Right cardiac atrium (tissue), 5 donors: ENCODE data around the gene ADGRV1. TPM values are rescaled to one million over a fixed set of nuclear protein-coding genes. Genes with fewer than 3 reads are reported as not detected.
"Not testable (repeated sequence)": the region's sequence is repeated elsewhere in the genome, so short reads cannot be mapped to it uniquely, and the experiment has no call there.

Source experiments
- ATAC-seq, 2 donors: fragments of 200-7000 bp; cut with Tn5 transposase; one replicate each; pipeline versions ENCODE4 v1.8.0 to v1.9.1; 2020; ENCODE audit warnings: moderate library complexity in 2 of 2, mild to moderate bottlenecking in 1 of 2
- DNase-seq, 3 donors: peaks; one replicate each; pipeline ENCODE4 v3.0.0-alpha.2; 2020
- H3K27ac ChIP-seq: one replicate; pipeline ENCODE4 v1.5.1; 2013; ENCODE audit warnings: mild to moderate bottlenecking, low read length, control low read depth, moderate library complexity
- H3K27me3 ChIP-seq: one replicate; pipeline ENCODE4 v1.6.1; 2013; ENCODE audit not compliant: control insufficient read depth, insufficient read depth
- H3K4me1 ChIP-seq: one replicate; pipeline ENCODE4 v1.6.1; 2013; ENCODE audit warnings: low read length; ENCODE audit not compliant: control insufficient read depth, insufficient read depth
- H3K4me3 ChIP-seq: one replicate; pipeline ENCODE4 v1.5.1; 2013; ENCODE audit warnings: low read length, control low read depth
- H3K9me3 ChIP-seq: one replicate; pipeline ENCODE4 v1.6.1; 2013; ENCODE audit warnings: low read length; ENCODE audit not compliant: control insufficient read depth
- WGBS: extraction: QIAGEN DNeasy Blood & Tissue Kit; methylation state at CpG from one replicate; pipeline ENCODE4 v1.1.7; 2013; 5-methylcytosine and 5-hydroxymethylcytosine counted together
- intact Hi-C, 4 donors: fragments of 100-400 bp; cut with DNase I; formaldehyde crosslinking; loops; one replicate each; pipeline versions ENCODE4 v1.11.0 to v1.14.0; 2022 to 2023
- polyA plus RNA-seq: library from polyadenylated mRNA; stranded (reverse); fragments of 200-250 nt; gene quantifications from one replicate; pipeline ENCODE4 v1.2.3, GENCODE V29; 2013
- total RNA-seq, 4 donors: library from RNA; stranded (reverse); fragmentation: NEBNext Ultra II Directional; extraction: Animal tissue kit (Norgen Biotek cat#: 25700); gene quantifications; one replicate each; pipeline ENCODE4 v1.2.1, GENCODE V29; 2021
- donor health status: healthy with polysubstance abuse.
- donor health status: DM: no; HTN: yes; CAD: no.
- donor health status: DM: no; HTN: no; CAD: no.
- donor health status: DM: no; HTN: yes; CAD: no; lungs with severe emphysema.
- donor health status: DM: yes; HTN: yes; CAD: no.

The ADGRV1 gene
- total and polyA plus RNA-seq, 5 donors = 0.05 to 1.1 (median 0.37) TPM

GRCh38 chr5:90967443-90967842 is 408.8 kb downstream of the ADGRV1 start:
- DNase-seq (no peak), ATAC-seq (no peak)
- Histone ChIP-seq H3K27me3 (no peaks in the 10 kb centered on the region), H3K4me3 (no peak overlapping the region), H3K4me1 (no peaks in the 10 kb centered on the region), H3K27ac (no peak overlapping the region), H3K9me3 (no peaks in the 10 kb centered on the region)
- intact Hi-C loops = no loop called here
- WGBS = 45% methylated on average over 2 of the region's 2 CpGs

GRCh38 chr5:90967851-90968250 is 409.3 kb downstream of the ADGRV1 start:
- no peaks in the 10 kb centered on the region for H3K27me3 ChIP-seq
- intact Hi-C loops = no loop called here
- H3K4me1 ChIP-seq = no peaks in the 10 kb centered on the region
- WGBS = 62% methylated on average over 4 of the region's 4 CpGs
- H3K9me3 ChIP-seq = no peaks in the 10 kb centered on the region
- no peak overlapping the region for H3K27ac ChIP-seq
- no peak for DNase-seq
- ATAC-seq = no peak
- H3K4me3 ChIP-seq = no peak overlapping the region

- Histone ChIP-seq H3K9me3 (no peaks in the 10 kb centered on the region), H3K27ac (no peak overlapping the region), H3K4me1 (no peaks in the 10 kb centered on the region), H3K27me3 (no peaks in the 10 kb centered on the region), H3K4me3 (no peak overlapping the region)
- intact Hi-C loops = no loop called here
- no peak for ATAC-seq
- DNase-seq = no peak
These were observed 409.7 kb downstream of the ADGRV1 start for GRCh38 chr5:90968319-90968718.

- DNase-seq, intact Hi-C loops, H3K4me1 ChIP-seq, H3K27me3 ChIP-seq, ATAC-seq, H3K9me3 ChIP-seq, H3K27ac ChIP-seq, H3K4me3 ChIP-seq: not testable (repeated sequence)
- 93% methylated on average over 11 of the region's 11 CpGs for WGBS
These were observed 411.3 kb downstream of the ADGRV1 start for GRCh38 chr5:90969945-90970344.

GRCh38 chr5:90981177-90981576 is 422.6 kb downstream of the ADGRV1 start:
- 90% methylated on average over 5 of the region's 5 CpGs for WGBS
- Histone ChIP-seq H3K4me3 (no peak overlapping the region), H3K27me3 (no peaks in the 10 kb centered on the region), H3K27ac (no peak overlapping the region), H3K4me1 (no peaks in the 10 kb centered on the region), H3K9me3 (no peaks in the 10 kb centered on the region)
- intact Hi-C loops = no loop called here
- no peak for ATAC-seq
- DNase-seq = no peak

GRCh38 chr5:90981821-90982220 is 423.2 kb downstream of the ADGRV1 start:
- WGBS = 95% methylated on average over 1 of the region's 1 CpG
- H3K9me3 ChIP-seq = no peaks in the 10 kb centered on the region
- no peak overlapping the region for H3K4me3 ChIP-seq
- no peaks in the 10 kb centered on the region for H3K4me1 ChIP-seq
- intact Hi-C loops = no loop called here
- no peak overlapping the region for H3K27ac ChIP-seq
- no peaks in the 10 kb centered on the region for H3K27me3 ChIP-seq
- ATAC-seq (no peak), DNase-seq (no peak)

- Histone ChIP-seq H3K4me1 (no peaks in the 10 kb centered on the region), H3K27me3 (no peaks in the 10 kb centered on the region), H3K4me3 (no peak overlapping the region), H3K9me3 (no peaks in the 10 kb centered on the region), H3K27ac (no peak overlapping the region)
- intact Hi-C loops = no loop called here
- DNase-seq (no peak), ATAC-seq (peak; percentile 59 to 72)
- 65% methylated on average over 4 of the region's 4 CpGs for WGBS
These were observed 424.0 kb downstream of the ADGRV1 start for GRCh38 chr5:90982576-90982975.

GRCh38 chr5:90983148-90983547 is 424.6 kb downstream of the ADGRV1 start:
- 58% methylated on average over 3 of the region's 3 CpGs for WGBS
- ATAC-seq (peak; percentile 68 to 87), DNase-seq (peak in 1 of 3 donors; percentile 24)
- Histone ChIP-seq H3K9me3 (no peaks in the 10 kb centered on the region), H3K27ac (no peak overlapping the region), H3K27me3 (no peaks in the 10 kb centered on the region), H3K4me3 (no peak overlapping the region), H3K4me1 (no peaks in the 10 kb centered on the region)
- intact Hi-C loops = no loop called here

GRCh38 chr5:90983711-90984124 is 425.1 kb downstream of the ADGRV1 start:
- H3K27me3 ChIP-seq = no peaks in the 10 kb centered on the region
- DNase-seq = no peak
- no peak for ATAC-seq
- intact Hi-C loops = no loop called here
- no peak overlapping the region for H3K27ac ChIP-seq
- H3K4me1 ChIP-seq = no peaks in the 10 kb centered on the region
- no peak overlapping the region for H3K4me3 ChIP-seq
- H3K9me3 ChIP-seq = no peaks in the 10 kb centered on the region

- DNase-seq = no peak
- no peaks in the 10 kb centered on the region for H3K4me1 ChIP-seq
- no peak for ATAC-seq
- intact Hi-C loops = no loop called here
- H3K9me3 ChIP-seq = no peaks in the 10 kb centered on the region
- H3K27me3 ChIP-seq = no peaks in the 10 kb centered on the region
- no peak overlapping the region for H3K4me3 ChIP-seq
- no peak overlapping the region for H3K27ac ChIP-seq
- WGBS = 77% methylated on average over 3 of the region's 3 CpGs
These were observed 426.7 kb downstream of the ADGRV1 start for GRCh38 chr5:90985341-90985740.

GRCh38 chr5:90987726-90988125 is 429.1 kb downstream of the ADGRV1 start:
- H3K27ac ChIP-seq = no peak overlapping the region
- DNase-seq (no peak), ATAC-seq (no peak)
- no peaks in the 10 kb centered on the region for H3K27me3 ChIP-seq
- no peaks in the 10 kb centered on the region for H3K9me3 ChIP-seq
- no peak overlapping the region for H3K4me3 ChIP-seq
- intact Hi-C loops = no loop called here
- 80% methylated on average over 4 of the region's 4 CpGs for WGBS
- no peaks in the 10 kb centered on the region for H3K4me1 ChIP-seq

- H3K9me3 ChIP-seq = no peaks in the 10 kb centered on the region
- ATAC-seq (no peak), DNase-seq (no peak)
- WGBS = 96% methylated on average over 1 of the region's 1 CpG
- intact Hi-C loops = no loop called here
- no peak overlapping the region for H3K27ac ChIP-seq
- no peaks in the 10 kb centered on the region for H3K4me1 ChIP-seq
- no peak overlapping the region for H3K4me3 ChIP-seq
- no peaks in the 10 kb centered on the region for H3K27me3 ChIP-seq
These were observed 432.6 kb downstream of the ADGRV1 start for GRCh38 chr5:90991201-90991600.
